HepG2 (cell line): ENCODE measurements around the gene DTNB.

Source experiments
- CREB1 ChIP-seq, 2 experiments: fragments of 450-650 bp in 1 of 2; IDR thresholded peaks; 2 replicates each; pipeline ENCODE4 v1.6.1; 2016 to 2017; ENCODE audit warnings: control low read depth in 1 of 2, mild to moderate bottlenecking in 1 of 2, missing compliant biosample characterization in 1 of 2, missing genetic modification characterization in 1 of 2
- CTCF ChIP-seq: sonication (generic); formaldehyde crosslinking; IDR thresholded peaks from 2 replicates; pipeline ENCODE4 v1.5.0; 2020; ENCODE audit warnings: mild to moderate bottlenecking, missing genetic modification reagents, moderate library complexity
- EP300 ChIP-seq, 3 experiments: sonication (generic) in 1 of 3; formaldehyde crosslinking in 1 of 3; IDR thresholded peaks; 2 replicates each; pipeline versions ENCODE4 v1.5.1 to v1.6.1; 2011 to 2020; ENCODE audit warnings: low read depth in 2 of 3, low read length in 2 of 3, borderline replicate concordance in 1 of 3, improper control_type of control experiment in 1 of 3, mild to moderate bottlenecking in 1 of 3, missing genetic modification reagents in 1 of 3, moderate library complexity in 1 of 3
- EZH2 ChIP-seq: conservative IDR thresholded peaks from 2 replicates; pipeline ENCODE4 v1.6.1; 2012; ENCODE audit warnings: mild to moderate bottlenecking, low read depth, low read length, moderate library complexity
- HNRNPK ChIP-seq: fragments of 200-400 bp; formaldehyde crosslinking; IDR thresholded peaks from 2 replicates; pipeline ENCODE4 v1.6.1; 2018; ENCODE audit warnings: low read length, low read depth, moderate library complexity, mild to moderate bottlenecking; ENCODE audit not compliant: poor library complexity, severe bottlenecking
- POLR2A ChIP-seq, 2 experiments: IDR thresholded peaks; 2 replicates each; pipeline ENCODE4 v1.6.1; 2011; ENCODE audit warnings: low read depth in 2 of 2, low read length in 2 of 2, mild to moderate bottlenecking in 1 of 2, moderate library complexity in 1 of 2; ENCODE audit not compliant: insufficient read depth in 1 of 2
- SP4 ChIP-seq: sonication (generic); formaldehyde crosslinking; IDR thresholded peaks from 2 replicates; pipeline ENCODE4 v1.8.1; 2023; ENCODE audit warnings: mild to moderate bottlenecking, missing genetic modification reagents
- ZNF124 ChIP-seq: sonication (generic); formaldehyde crosslinking; IDR thresholded peaks from 2 replicates; pipeline ENCODE4 v1.4.0; 2020; ENCODE audit warnings: missing genetic modification reagents
- ZNF777 ChIP-seq: sonication (generic); formaldehyde crosslinking; IDR thresholded peaks from 2 replicates; pipeline ENCODE4 v1.4.0; 2020; ENCODE audit warnings: missing genetic modification reagents
- ZNF792 ChIP-seq: IDR thresholded peaks from 2 replicates; pipeline ENCODE4 v1.6.1; 2016

- TF ChIP-seq CTCF (CRISPR knock-in tag): no peak
- TF ChIP-seq SP4: no peak
- TF ChIP-seq EZH2: no peak
- no peak for TF ChIP-seq ZNF792 (CRISPR knock-in tag)
- no peak for TF ChIP-seq ZNF777
- TF ChIP-seq EP300 (IDR thresholded peaks at IDR 0.05; ENCODE audit: low read depth in 2 of 2, low read length in 2 of 2): no peak
- TF ChIP-seq EP300 (CRISPR knock-in tag; IDR thresholded peaks at IDR 0.05; ENCODE audit: borderline replicate concordance): no peak
- TF ChIP-seq POLR2A (IDR thresholded peaks at IDR 0.05; ENCODE audit: insufficient read depth in 1 of 2, low read depth in 2 of 2, low read length in 2 of 2): no peak
- no peak for TF ChIP-seq ZNF124
- no peak for TF ChIP-seq CREB1 (IDR thresholded peaks at IDR 0.05)
- TF ChIP-seq CREB1 (CRISPR knock-in tag; IDR thresholded peaks at IDR 0.05): no peak
- TF ChIP-seq HNRNPK: no peak
Measured at GRCh38 chr2:25594991-25595390, 78.4 kb downstream of the DTNB start.
